GM13976 (cell line): ENCODE data around the gene USHBP1.
A peak's percentile ranks its signal among the peaks of the same experiment; 100 is the strongest.

Experiments used
- DNase-seq: peaks from one replicate; pipeline ENCODE4 v3.0.0; 2012; ENCODE audit warnings: low spot score
- CTCF ChIP-seq: IDR thresholded peaks from 2 replicates; pipeline ENCODE4 v1.5.1; 2012; ENCODE audit warnings: borderline replicate concordance, mild to moderate bottlenecking; ENCODE audit not compliant: insufficient read depth; ENCODE audit errors: extremely low read depth, missing control alignments, control extremely low read depth
- in situ Hi-C: fragments of 300-500 bp; cut with MboI; formaldehyde crosslinking; loops from one replicate; pipeline ENCODE4 v1.12.0; 2022; ENCODE audit warnings: low sequenced_read_pairs, mixed read lengths, inconsistent platforms; ENCODE audit not compliant: unreplicated experiment

Gene USHBP1

GRCh38 chr19:17237747-17238706 is 26.5 kb downstream of the USHBP1 start:
- TF ChIP-seq CTCF: no peak

GRCh38 chr19:17236811-17237543 is 27.6 kb downstream of the USHBP1 start:
- in situ Hi-C loops: loop anchor here (25.0 kb wide), 1 partner anchor 175 kb away; no protein-coding TSS in a partner anchor
- TF ChIP-seq CTCF: no peak
- no peak for DNase-seq

More at GRCh38 chr19:17237747-17238706, 26.5 kb downstream of the USHBP1 start:
- in situ Hi-C loops: loop anchor here (25.0 kb wide), 1 partner anchor 176 kb away; no protein-coding TSS in a partner anchor
- no peak for DNase-seq

GRCh38 chr19:17235971-17236777 is 28.4 kb downstream of the USHBP1 start:
- in situ Hi-C loops: loop anchor here (25.0 kb wide), 1 partner anchor 174 kb away; no protein-coding TSS in a partner anchor
- TF ChIP-seq CTCF: no peak
- DNase-seq: no peak

GRCh38 chr19:17235300-17235970 is 29.1 kb downstream of the USHBP1 start:
- peak; percentile 83 for DNase-seq
- in situ Hi-C loops: loop anchor here (25.0 kb wide), 1 partner anchor 173 kb away; no protein-coding TSS in a partner anchor
- TF ChIP-seq CTCF: peak; percentile 91

- peak; percentile 83 for DNase-seq
- TF ChIP-seq CTCF: no peak
- in situ Hi-C loops: loop anchor here (25.0 kb wide), 1 partner anchor 173 kb away; no protein-coding TSS in a partner anchor
Observed at GRCh38 chr19:17234911-17235299, 29.6 kb downstream of the USHBP1 start.
